Tibial artery (tissue), 4 donors: ENCODE measurements around the gene CYGB.

Experiments
- DNase-seq, 2 donors: peaks; one replicate each; pipeline ENCODE4 v3.0.0-alpha.2; 2019
- H3K27ac ChIP-seq, 2 donors: fragments of 200-600 bp; sonication (generic) in 1 of 2; 1 replicate in 1 of 2; 2 replicates in 1 of 2; pipeline ENCODE4 v1.5.1; 2018 to 2019; ENCODE audit warnings: mild to moderate bottlenecking in 1 of 2
- H3K27me3 ChIP-seq, 2 donors: fragments of 200-600 bp; sonication (generic) in 1 of 2; one replicate each; pipeline versions ENCODE4 v1.5.1 to v1.6.0; 2016 to 2019
- H3K36me3 ChIP-seq, 3 donors: fragments of 200-600 bp; sonication (generic) in 2 of 3; one replicate each; pipeline ENCODE4 v1.5.1; 2016 to 2019; ENCODE audit warnings: mild to moderate bottlenecking in 2 of 3
- H3K4me1 ChIP-seq, 4 donors: fragments of 200-600 bp; sonication (generic) in 2 of 4; 1 replicate in 3 of 4; 2 replicates in 1 of 4; pipeline ENCODE4 v1.5.1; 2016 to 2019
- H3K4me3 ChIP-seq, 2 donors: fragments of 200-600 bp; sonication (generic) in 1 of 2; 1 replicate in 1 of 2; 2 replicates in 1 of 2; pipeline ENCODE4 v1.5.1; 2018 to 2019; ENCODE audit warnings: mild to moderate bottlenecking in 2 of 2
- H3K9me3 ChIP-seq, 3 donors: fragments of 200-600 bp; sonication (generic) in 1 of 3; one replicate each; pipeline ENCODE4 v1.5.1; 2016 to 2019
- CTCF ChIP-seq, 2 experiments: fragments of 200-600 bp in 1 of 2; fragments of 450-650 bp in 1 of 2; IDR thresholded peaks; one replicate each; pipeline ENCODE4 v1.5.1; 2017 to 2019; ENCODE audit warnings: antibody characterized with exemption in 2 of 2, mild to moderate bottlenecking in 1 of 2, moderate library complexity in 1 of 2
- intact Hi-C: fragments of 100-400 bp; cut with DNase I; formaldehyde crosslinking; loops from one replicate; pipeline ENCODE4 v1.15.0; 2023; ENCODE audit warnings: low total_unique reads

Gene CYGB

GRCh38 chr17:76570877-76571471 is 33.5 kb upstream of the CYGB start:
- Histone ChIP-seq H3K4me3 (no peak overlapping the region), H3K27me3 (peaks cover 0 to 14% of the 10 kb centered on the region in 2 donors), H3K27ac (no peak overlapping the region), H3K4me1 (peaks cover 0 to 17% (median 0%) of the 10 kb centered on the region in 4 donors), H3K36me3 (peaks cover 0 to 12% (median 0%) of the 10 kb centered on the region in 3 donors), H3K9me3 (no peaks in the 10 kb centered on the region)
- no peak for DNase-seq
- intact Hi-C loops: no loop called here
- TF ChIP-seq CTCF (IDR thresholded peaks at IDR 0.05): no peak

GRCh38 chr17:76570457-76570856 is 32.9 kb upstream of the CYGB start:
- Histone ChIP-seq H3K4me3 (no peak overlapping the region), H3K27me3 (peaks cover 0 to 14% of the 10 kb centered on the region in 2 donors), H3K27ac (no peak overlapping the region), H3K36me3 (peaks cover 0 to 17% (median 0%) of the 10 kb centered on the region in 3 donors), H3K9me3 (no peaks in the 10 kb centered on the region), H3K4me1 (peaks cover 0 to 17% (median 0%) of the 10 kb centered on the region in 4 donors)
- no peak for TF ChIP-seq CTCF (IDR thresholded peaks at IDR 0.05)
- intact Hi-C loops: no loop called here
- no peak for DNase-seq

GRCh38 chr17:76569607-76570279 is 32.2 kb upstream of the CYGB start:
- H3K9me3 ChIP-seq: no peaks in the 10 kb centered on the region
- intact Hi-C loops: no loop called here
- peaks cover 1 to 24% (median 6%) of the 10 kb centered on the region in 3 donors for H3K36me3 ChIP-seq
- peaks cover 0 to 17% (median 0%) of the 10 kb centered on the region in 4 donors for H3K4me1 ChIP-seq
- H3K27ac ChIP-seq: no peak overlapping the region
- no peak for DNase-seq
- no peak overlapping the region for H3K4me3 ChIP-seq
- peaks cover 0 to 14% of the 10 kb centered on the region in 2 donors for H3K27me3 ChIP-seq
- TF ChIP-seq CTCF (IDR thresholded peaks at IDR 0.05): no peak

- TF ChIP-seq CTCF (IDR thresholded peaks at IDR 0.05): no peak
- no peak overlapping the region for H3K27ac ChIP-seq
- peaks cover 7 to 31% (median 11%) of the 10 kb centered on the region in 3 donors for H3K36me3 ChIP-seq
- peaks cover 0 to 17% (median 0%) of the 10 kb centered on the region in 4 donors for H3K4me1 ChIP-seq
- peaks cover 0 to 14% of the 10 kb centered on the region in 2 donors for H3K27me3 ChIP-seq
- no peak overlapping the region for H3K4me3 ChIP-seq
- no peak for DNase-seq
- intact Hi-C loops: no loop called here
- H3K9me3 ChIP-seq: no peaks in the 10 kb centered on the region
These were observed 31.3 kb upstream of the CYGB start for GRCh38 chr17:76568811-76569221.

- intact Hi-C loops: no loop called here
- no peak overlapping the region for H3K27ac ChIP-seq
- no peak for TF ChIP-seq CTCF (IDR thresholded peaks at IDR 0.05)
- peaks cover 0 to 17% (median 0%) of the 10 kb centered on the region in 4 donors for H3K4me1 ChIP-seq
- DNase-seq: no peak
- no peaks in the 10 kb centered on the region for H3K9me3 ChIP-seq
- no peak overlapping the region for H3K4me3 ChIP-seq
- peaks cover 11 to 40% (median 14%) of the 10 kb centered on the region in 3 donors for H3K36me3 ChIP-seq
- peaks cover 0 to 14% of the 10 kb centered on the region in 2 donors for H3K27me3 ChIP-seq
These were observed 30.3 kb upstream of the CYGB start for GRCh38 chr17:76567634-76568432.
